ENCODE results near the gene OR5H15. TPM values are rescaled to one million over a fixed set of nuclear protein-coding genes. Genes with fewer than 3 reads are reported as not detected.

The OR5H15 gene
- total and polyA plus RNA-seq, 2 of the 13 experiments (the other 11 are each of a cell fraction or from before 2014, with no cell fraction given), result not detected

- TF ChIP-seq ZNF367 (CRISPR knock-in tag; IDR thresholded peaks at IDR 0.05; ENCODE audit: borderline replicate concordance) (no peak), HES4 (CRISPR knock-in tag; IDR thresholded peaks at IDR 0.05; ENCODE audit: borderline replicate concordance) (no peak), CBX1 (IDR thresholded peaks at IDR 0.05; ENCODE audit: low read depth) (no peak), ZNF724P (CRISPR knock-in tag; IDR thresholded peaks at IDR 0.05; ENCODE audit: borderline replicate concordance) (no peak)
- TF ChIP-seq, protein P1, sequence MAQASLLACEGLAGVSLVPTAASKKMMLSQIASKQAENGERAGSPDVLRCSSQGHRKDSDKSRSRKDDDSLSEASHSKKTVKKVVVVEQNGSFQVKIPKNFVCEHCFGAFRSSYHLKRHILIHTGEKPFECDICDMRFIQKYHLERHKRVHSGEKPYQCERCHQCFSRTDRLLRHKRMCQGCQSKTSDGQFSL (CRISPR knock-in tag; IDR thresholded peaks at IDR 0.05), result no peak
- TF ChIP-seq, protein P2, sequence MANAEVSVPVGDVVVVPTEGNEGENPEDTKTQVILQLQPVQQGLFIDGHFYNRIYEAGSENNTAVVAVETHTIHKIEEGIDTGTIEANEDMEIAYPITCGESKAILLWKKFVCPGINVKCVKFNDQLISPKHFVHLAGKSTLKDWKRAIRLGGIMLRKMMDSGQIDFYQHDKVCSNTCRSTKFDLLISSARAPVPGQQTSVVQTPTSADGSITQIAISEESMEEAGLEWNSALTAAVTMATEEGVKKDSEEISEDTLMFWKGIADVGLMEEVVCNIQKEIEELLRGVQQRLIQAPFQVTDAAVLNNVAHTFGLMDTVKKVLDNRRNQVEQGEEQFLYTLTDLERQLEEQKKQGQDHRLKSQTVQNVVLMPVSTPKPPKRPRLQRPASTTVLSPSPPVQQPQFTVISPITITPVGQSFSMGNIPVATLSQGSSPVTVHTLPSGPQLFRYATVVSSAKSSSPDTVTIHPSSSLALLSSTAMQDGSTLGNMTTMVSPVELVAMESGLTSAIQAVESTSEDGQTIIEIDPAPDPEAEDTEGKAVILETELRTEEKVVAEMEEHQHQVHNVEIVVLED (CRISPR knock-in tag; IDR thresholded peaks at IDR 0.05; ENCODE audit: borderline replicate concordance), result no peak
These were observed 48.6 kb downstream of the OR5H15 start (continued) for GRCh38 chr3:98215051-98215450.

Other genes starting within 250 kb of the OR5H15 start
- 43.3 and 52.5 TPM in 2 replicates for gene RIOX2, start 194.3 kb upstream of the OR5H15 start, total RNA-seq (2016; rRNA removed; fragmentation: Illumina TruSeq; extraction: Trizol)
- gene RIOX2, start 194.3 kb upstream of the OR5H15 start, polyA plus RNA-seq (2011; rRNA removed), result 19.9 and 20.6 TPM in 2 replicates
- gene GABRR3, start 131.4 kb upstream of the OR5H15 start, total RNA-seq (2016; rRNA removed; fragmentation: Illumina TruSeq; extraction: Trizol), result 0.31 and 0.42 TPM in 2 replicates
- gene GABRR3, start 131.4 kb upstream of the OR5H15 start, polyA plus RNA-seq (2011; rRNA removed), result 0.60 and 0.83 TPM in 2 replicates
- gene OR5AC2, start 79.5 kb upstream of the OR5H15 start, total RNA-seq (2016; rRNA removed; fragmentation: Illumina TruSeq; extraction: Trizol), result not detected in 2 replicates
- gene OR5AC2, start 79.5 kb upstream of the OR5H15 start, polyA plus RNA-seq (2011; rRNA removed), result not detected in 2 replicates
- gene OR5H1, start 36.0 kb upstream of the OR5H15 start, total RNA-seq (2016; rRNA removed; fragmentation: Illumina TruSeq; extraction: Trizol), result not detected in 2 replicates
- gene OR5H1, start 36.0 kb upstream of the OR5H15 start, polyA plus RNA-seq (2011; rRNA removed), result not detected in 2 replicates
- gene OR5H14, start 19.2 kb upstream of the OR5H15 start, total RNA-seq (2016; rRNA removed; fragmentation: Illumina TruSeq; extraction: Trizol), result not detected in 2 replicates
- not detected in 2 replicates for gene OR5H14, start 19.2 kb upstream of the OR5H15 start, polyA plus RNA-seq (2011; rRNA removed)
- gene OR5H6, start 97.5 kb downstream of the OR5H15 start, total RNA-seq (2016; rRNA removed; fragmentation: Illumina TruSeq; extraction: Trizol), result not detected in 2 replicates
- 0.09 TPM in 1 of 2 replicates, not detected in the other for gene OR5H6, start 97.5 kb downstream of the OR5H15 start, polyA plus RNA-seq (2011; rRNA removed)
- not detected in 2 replicates for gene OR5H2, start 115.8 kb downstream of the OR5H15 start, total RNA-seq (2016; rRNA removed; fragmentation: Illumina TruSeq; extraction: Trizol)
- gene OR5H2, start 115.8 kb downstream of the OR5H15 start, polyA plus RNA-seq (2011; rRNA removed), result not detected in 2 replicates
- gene OR5K4, start 187.2 kb downstream of the OR5H15 start, total RNA-seq (2016; rRNA removed; fragmentation: Illumina TruSeq; extraction: Trizol), result not detected in 2 replicates
- not detected in 2 replicates for gene OR5K4, start 187.2 kb downstream of the OR5H15 start, polyA plus RNA-seq (2011; rRNA removed)
- gene OR5K3, start 224.0 kb downstream of the OR5H15 start, total RNA-seq (2016; rRNA removed; fragmentation: Illumina TruSeq; extraction: Trizol), result not detected in 2 replicates
- not detected in 2 replicates for gene OR5K3, start 224.0 kb downstream of the OR5H15 start, polyA plus RNA-seq (2011; rRNA removed)